GM18511 (cell line): ENCODE results near the gene ISOC2.
"Not testable (repeated sequence)": the region's sequence is repeated elsewhere in the genome, so short reads cannot be mapped to it uniquely, and the experiment has no call there.

Source experiments
- ATAC-seq: cut with Tn5 transposase; IDR thresholded peaks from one replicate; pipeline ENCODE4 v1.9.1; 2021; ENCODE audit warnings: mild to moderate bottlenecking, moderate library complexity; ENCODE audit not compliant: unreplicated experiment

ISOC2 gene

DNA sequence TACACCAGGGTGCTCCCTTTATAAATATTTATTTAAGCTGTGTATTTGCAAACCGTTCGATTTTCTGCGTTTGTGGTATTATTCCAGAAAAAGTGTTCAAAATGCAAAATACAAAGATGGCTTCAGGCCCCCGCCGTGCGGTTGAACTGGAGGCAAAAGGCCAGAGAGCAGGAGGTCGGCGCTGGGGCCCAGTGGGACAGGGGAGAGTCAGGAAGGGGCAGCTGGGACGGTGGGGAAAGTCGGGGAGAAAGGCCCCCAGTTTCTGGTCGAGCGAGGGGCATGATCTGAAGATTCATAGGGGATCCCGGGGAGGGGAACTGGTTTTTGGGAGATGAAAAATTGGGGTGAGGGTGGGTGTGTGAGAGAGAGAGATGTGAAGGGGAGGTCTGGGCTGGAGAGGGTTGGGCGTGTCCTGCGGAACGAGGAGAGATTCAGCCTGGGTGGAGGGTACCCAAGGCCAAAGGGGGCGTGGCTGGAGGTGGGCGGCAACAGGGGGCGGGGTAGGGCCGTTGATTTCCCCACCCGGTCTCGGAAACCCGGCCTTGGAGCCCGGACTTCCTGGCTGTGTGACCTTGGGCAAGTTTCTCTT is 678 bp downstream of the ISOC2 start:
- no peak for ATAC-seq

DNA sequence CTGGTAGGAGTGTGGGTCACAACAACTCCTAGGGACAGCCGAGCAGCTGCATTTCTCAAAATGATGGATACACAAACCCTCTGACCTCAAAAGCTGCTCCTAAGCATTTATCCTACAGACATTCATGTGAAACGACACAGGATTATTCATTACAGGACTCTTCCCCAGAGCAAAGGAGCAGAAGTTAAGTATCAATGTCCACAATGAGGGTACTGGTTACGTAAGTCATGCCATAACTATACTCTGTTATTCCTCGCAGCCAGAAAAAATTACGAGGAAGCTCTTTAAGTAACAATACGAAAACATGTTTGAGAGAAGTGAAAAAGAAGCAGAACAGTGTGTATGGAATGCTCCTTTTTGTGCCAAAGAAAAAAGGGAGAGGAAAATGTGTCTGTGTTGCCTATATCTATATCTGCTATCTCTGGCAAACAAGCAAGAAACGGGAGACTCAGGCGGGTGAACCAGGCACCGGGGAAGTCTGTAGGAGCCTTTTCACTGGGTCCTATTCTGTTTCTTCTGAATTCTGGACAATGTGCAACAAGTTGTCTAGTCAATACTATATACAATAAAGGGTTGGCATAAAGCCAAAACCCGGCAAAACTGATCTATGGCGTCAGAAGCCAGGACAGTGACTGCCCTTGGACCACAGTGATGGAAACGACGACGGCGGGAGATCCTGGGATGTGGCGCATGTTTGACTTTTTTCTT is 1.3 kb downstream of the ISOC2 start:
- no peak for ATAC-seq

DNA sequence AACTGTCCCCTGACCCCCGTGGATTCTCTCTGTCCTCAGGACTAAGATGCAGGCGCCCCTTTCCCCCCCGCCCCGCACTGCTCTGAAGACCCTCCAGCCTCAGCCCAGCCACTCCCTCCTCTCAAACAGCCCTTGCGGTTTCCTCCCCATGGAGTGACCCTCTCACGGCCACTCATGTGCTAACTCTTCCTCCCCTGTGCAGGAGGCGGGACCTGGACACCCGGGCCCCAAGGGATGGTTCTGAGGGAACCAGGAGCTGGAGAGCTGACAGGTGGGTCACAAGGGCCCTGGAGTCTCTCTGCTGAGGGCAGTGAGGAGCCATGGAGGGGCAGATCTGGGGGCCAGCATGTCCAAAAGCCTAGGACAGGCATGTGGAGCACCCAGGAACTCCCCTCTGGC is 1.9 kb downstream of the ISOC2 start:
- ATAC-seq: no peak

DNA sequence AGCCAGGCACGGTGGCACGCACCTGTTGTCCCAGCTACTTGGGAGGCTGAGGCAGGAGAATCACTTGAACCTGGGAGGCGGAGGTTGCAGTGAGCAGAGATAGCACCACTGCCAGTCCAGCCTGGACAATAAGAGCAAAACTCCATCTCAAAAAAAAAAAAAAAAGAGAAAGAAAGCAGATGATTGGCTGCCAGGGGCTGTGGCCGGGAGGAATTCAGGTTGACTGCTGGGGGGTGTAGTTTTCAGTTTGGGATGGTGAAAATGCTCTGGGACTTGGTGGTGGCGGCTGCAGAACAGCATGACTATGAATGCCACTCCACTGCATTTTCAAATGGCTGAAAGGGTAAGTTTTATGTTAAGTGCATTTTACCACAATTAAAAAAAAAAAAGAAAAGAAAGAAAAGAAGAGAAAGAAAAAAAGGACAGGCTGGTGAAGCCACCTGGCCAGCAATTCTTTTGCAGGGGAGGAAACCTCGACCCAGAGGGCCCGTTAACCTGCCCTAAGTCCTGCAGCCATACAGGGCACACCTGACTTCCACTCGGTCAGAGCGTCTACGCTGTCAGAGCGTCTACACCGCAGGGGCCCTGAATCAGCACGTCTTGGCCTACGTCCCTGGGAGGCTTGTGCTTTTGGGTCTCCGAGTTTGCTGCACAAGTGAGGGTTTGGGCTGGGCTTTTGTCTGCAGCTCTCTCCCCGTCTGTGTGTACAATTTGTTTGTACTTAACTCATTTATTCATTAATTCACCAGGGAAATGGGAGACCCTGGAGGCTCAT is 3.6 kb downstream of the ISOC2 start:
- no peak for ATAC-seq

DNA sequence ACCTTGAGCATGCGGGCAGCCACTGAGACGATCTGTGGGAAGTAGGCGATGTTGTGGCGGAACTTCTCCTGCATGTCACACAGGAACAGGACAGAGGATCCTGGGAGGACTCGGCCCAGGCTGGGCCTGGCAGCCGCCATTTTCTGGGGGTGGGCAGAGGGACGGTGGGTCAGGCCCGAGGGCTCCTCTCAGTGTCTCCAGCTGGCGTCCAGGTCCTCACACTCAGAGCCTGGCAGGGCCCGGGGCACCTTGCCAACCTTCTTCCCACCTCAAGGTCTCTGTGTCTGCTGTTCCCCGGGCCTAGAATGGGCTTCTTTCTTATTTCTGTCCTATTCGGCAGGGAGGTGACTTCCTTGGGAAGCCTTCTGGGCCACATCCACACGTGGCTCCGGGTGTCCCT is 5.1 kb downstream of the ISOC2 start:
- no peak for ATAC-seq

DNA sequence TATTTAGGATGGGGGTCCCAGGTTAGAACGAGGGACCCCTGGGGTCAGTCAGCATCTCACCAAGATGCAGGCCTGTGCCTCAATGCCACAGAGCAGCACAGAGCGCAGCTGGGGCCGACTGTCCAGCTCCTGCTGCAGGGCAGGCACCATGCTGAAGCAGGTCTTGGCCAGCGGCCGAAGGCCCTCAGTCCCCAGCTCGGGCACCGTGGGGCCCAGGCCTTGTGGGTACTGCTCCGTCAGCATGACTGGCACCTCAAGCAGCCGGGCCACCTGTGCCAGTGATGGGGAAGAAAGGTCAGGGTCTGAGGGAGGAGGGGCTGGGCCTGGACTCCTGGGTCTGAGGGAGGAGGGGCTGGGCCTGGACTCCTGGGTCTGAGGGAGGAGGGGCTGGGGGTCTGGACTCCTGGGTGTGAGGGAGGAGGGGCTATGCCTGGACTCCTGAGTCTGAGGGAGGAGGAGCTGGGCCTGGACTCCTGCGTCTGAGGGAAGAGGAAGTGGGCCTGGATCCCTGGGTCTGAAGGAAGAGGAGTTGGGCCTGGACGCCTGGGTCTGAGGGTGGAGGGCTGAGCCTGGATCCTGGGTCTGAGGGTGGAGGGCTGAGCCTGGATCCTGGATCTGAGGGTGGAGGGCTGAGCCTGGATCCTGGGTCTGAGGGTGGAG is 5.7 kb downstream of the ISOC2 start:
- ATAC-seq: no peak

DNA sequence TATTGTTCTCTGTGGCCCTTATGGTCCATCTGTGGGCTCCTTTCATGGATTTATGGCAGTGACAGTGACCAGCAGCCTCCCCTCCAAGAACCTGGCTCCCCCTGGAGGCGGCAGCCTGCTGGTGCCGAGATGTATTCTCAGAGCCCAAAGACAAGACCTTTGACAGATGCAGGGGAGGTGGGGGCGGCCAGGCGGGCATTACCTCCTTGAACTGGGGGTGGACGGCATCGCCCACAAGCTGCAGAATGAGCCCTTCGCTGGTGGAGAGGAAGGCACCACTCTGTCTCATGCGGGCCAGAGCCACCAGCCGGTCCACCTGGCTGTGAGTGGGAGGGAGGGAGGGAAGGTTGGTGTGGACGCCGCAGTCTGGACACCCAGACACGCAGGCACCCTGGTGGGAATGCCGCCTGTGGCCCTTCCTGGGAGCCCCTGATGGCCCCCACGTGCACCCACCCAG is 6.6 kb downstream of the ISOC2 start:
- ATAC-seq: no peak

DNA sequence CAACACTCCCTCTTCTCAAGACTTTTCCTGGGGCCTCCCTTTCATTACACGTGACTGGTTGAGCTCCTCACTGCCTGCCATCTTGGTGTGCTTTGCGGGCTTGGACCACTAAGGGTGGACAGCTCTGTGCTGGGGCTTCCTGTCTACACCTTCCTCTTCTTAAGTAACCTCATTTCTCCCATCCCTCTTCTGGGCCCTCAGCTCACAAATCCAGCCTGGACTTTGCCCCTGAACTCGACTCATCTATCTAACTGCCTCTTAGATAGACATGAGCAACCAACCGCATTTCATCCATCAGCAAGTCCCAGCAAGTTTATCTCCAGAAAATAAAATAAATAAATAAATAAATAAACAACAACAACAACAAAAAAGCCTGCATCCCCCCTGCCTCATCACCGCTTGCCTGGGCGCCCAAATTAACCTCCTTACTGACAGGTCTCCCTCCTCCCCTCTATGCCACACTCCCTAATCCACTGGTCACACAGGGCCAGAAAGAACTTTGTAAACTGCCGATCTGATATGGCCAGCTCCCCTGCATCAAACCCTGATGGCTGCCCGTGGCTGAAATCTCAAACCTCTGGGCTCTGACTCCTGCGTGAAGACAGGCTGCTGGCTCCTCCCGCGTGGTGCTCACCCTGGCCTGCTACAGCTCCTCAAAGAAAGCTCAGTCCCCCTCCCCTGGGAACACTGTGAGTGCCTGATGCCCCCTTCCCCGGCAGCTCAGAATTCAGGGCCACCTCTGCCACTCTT is 7.8 kb downstream of the ISOC2 start:
- no peak for ATAC-seq

DNA sequence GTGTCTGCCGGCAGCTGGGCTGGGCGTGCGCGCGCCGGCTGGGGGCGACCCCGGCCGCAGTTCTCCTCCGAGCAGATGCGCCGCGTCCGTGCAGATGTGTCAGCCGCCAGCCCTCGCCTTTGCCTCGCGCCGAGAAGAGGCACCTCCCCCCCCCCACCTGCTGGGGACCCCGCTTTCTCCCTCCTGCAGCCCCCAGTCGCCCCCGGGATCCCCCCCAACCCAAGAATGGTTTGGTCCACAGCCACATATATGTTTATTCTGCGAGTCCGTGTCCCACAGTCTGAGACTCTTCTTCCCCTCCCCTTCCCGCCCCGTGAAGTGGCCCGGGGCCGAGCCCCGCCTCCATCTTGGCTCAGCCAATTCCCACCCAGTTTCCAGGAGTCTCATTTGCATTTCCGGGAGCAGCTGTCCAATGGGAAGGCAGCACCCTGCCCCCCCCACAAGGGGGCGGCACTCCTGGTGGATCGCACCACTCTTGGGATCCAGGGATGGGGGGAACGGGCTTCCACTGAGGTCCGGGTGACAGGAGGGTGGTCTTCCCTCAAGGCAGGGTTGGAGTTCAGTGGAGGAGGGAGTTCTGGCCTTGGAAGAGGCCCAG is 8.6 kb downstream of the ISOC2 start:
- ATAC-seq: no peak

DNA sequence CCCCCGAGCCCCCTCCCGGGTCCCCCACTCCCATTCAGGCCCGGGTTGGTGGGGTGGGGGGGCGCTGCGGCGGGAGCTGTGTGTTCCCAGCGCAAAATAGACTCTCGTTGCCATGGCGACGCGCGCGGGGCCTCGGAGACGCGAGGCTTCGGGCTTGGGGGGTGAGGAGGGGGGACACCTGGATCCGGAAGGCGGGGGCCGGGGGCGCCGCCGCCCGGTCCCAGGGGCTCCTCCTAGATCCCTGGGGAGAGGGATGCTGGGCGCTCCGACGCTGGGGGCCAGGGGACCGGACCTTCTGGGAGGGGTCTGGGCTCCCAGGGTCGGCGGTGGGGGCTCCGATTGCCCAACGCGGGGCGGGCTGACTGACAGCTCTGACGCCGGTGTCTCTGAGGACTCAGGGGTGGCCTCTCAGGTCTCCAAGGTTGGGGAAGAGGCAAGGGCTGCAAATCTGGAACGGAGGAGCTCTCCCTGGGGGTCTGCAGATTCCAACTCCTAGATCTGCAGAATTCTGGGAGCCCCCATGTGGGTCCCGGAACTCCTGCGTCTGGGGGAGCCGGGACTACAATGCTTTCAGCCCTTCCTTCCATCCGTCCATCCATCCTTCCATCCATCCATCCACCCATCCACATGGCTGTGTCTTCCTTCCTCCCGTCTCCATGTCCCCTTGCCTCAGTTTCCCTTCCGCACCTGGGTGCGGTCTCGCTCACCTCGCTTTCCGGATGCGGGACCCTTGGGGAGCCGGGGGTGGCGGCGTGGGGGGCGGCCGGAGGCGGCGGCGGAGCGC is 9.3 kb downstream of the ISOC2 start:
- ATAC-seq: no peak

DNA sequence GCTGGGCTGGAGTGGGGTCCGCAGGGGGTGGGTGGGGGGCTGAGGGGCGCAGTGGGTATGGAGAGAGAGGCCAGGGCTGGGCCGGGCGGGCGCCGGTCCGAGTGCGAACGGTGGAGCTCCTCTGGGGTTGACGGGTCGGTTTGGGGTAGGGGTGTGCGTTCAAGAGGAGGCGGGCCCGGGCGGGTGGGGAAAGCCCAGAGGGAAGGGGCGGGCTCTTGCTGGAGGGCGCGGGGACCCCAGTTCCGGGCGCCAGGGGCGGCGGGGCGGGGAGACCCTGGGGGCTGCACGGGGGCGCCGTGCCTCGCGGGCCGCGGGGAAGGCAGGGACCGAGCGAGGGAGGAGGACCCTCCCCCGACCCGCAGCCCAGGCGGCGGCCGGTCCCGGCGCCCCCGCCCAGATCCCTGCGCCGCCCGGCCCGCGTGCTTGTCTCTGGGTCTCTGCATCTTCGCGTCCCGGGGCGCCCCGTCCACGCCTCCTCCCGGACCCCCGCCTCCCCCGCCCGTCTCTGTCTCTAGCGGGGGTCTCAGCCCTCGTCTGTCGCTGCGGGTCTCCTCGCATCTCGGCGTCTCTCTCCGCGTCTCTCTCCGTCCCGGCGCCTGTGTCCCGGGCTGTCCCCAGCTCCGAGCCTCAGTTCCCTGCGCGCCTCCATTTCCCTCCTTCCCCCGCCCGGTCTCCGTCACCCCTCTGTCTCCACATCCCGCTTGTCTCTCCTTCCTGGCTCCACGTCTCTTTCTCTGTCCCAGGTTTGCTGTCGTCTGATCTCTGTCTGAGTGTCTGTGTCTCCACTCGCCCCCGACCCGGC is 10.1 kb downstream of the ISOC2 start:
- no peak for ATAC-seq

DNA sequence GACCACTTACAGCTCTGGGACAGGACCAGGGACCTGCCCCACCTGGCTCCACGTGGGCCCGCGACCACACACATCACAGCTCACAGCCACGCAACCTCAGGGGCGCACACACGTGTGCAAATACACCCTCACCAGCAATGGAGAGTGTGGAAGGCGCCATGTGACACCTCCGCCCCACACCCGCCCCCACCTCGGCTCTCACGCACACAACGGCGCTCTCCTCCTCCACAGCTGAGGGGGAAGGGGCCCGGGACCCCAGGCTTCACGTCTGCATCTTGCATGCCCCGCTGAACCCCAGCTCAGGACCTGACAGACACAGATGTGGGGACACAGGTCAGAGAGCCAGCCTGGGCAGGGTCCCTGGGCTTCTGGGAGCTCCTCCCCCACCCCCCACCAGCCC is 12.0 kb downstream of the ISOC2 start:
- no peak for ATAC-seq

DNA sequence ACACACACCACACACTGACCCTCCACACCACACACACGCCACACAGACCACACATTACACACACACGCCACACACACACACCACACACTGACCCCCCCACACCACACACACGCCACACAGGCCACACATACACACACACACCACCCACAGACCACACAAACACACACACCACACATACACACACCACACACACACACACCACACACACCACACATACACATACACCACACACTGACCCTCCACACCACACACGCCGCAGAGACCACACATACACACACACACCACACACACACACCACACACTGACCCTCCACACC is 13.3 kb downstream of the ISOC2 start:
- not testable (repeated sequence) for ATAC-seq

DNA sequence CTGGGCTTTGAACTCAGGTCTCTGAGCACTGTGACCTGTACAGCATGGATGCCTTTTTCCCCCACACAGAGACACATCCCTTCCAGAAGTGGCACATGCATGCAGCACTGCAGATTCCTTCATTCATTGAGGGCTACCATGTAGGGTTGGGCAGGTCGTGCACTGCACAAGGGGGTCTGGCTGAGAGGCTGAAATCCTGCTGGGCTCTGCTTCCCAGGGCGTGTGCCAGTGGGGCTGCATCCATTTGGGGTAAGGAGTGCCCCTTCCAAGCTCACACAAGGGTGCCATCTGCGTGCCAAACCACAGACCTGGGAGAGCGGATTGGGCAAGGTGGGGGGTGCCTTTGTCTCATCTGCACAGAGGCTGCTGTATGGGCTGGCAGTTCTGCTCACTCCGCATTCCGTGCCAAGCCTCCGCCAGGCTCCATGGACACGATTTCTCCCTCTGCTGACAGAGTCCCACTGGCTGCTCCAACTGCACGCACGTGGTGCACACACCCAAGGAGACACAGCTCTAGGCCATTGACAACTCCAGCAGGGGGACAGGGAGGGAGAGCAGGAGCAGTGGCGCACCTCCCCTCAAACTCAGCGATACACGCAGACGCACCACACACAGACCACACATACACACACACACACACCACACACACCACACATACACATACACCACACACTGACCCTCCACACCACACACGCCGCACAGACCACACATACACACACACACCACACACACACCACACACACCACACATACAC is 13.8 kb downstream of the ISOC2 start:
- ATAC-seq: no peak

DNA sequence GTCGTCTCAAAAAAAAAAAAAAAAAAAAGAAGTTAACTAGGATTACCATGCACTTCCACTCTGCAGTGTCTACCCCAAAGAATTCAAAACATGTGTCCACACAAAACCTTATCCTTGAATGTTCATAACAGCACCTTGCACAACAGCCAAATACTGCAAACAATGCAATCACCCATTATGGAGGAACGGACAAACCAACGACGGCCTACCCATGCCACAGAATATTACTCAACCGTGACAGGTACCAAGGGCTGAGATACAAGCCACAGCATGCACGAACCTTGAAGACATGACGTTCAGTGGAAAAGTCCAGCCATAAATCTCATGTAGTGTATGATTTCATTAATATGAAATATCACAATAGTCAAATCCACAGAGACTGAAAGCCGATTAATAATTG is 15.4 kb downstream of the ISOC2 start:
- ATAC-seq: no peak

DNA sequence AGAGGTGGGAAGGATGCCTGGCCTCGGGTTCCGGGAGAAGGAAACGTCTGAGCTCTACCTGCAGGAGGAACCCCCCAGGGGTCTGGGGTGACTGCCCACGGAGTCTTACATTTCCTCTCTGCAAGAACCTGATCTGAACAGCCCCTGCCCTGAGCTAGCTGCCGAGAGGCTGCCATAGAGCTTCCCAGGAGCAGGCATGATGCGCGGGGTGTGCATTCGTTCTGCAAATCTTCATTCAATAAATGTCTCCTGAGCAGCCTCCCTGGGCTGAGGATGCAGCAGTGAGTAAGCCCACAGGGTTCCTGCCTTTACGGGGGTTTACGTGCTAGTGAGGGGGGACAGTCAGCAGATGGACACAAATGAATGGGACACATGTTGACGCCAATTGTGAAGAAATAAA is 16.8 kb downstream of the ISOC2 start:
- ATAC-seq: no peak

DNA sequence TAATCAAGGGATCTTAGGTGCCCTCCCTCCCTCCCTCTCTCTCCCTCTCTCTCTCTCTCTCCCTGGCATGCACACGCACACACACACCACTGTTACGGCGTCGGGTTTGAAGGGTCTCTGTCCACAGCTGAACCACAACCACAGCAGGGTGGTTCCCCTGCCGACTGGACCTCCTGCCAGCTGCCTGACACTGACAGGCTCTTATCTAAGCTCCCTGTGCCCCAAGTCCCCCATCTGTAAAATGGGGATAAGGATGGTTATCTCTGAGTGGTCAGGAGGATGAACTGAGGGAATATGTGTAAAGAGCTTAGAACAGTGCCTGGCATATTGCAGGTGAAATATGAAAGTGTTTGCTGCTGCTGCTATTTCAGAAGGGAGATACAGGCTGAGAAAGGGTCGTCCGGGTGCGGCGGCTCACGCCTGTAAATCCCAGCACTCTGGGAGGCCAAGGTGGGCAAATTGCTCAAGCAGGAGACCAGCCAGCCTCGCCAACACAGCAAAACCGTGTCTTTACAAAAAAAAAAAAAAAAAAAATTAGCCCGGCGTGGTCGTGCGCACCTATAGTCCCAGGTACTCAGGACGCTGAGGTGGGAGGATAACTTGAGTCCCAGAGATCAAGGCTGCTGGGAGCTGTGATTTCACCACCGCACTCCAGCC is 17.5 kb downstream of the ISOC2 start:
- ATAC-seq: no peak
